H9 (cell line): ENCODE data around the gene CEBPE. TPM values are rescaled to one million over a fixed set of nuclear protein-coding genes. Genes with fewer than 3 reads are reported as not detected.

Experiments
- DNase-seq: peaks from one replicate; pipeline ENCODE4 v3.0.0-alpha.2; 2017
- H2AFZ ChIP-seq: one replicate; pipeline ENCODE4 v1.6.1; 2013; ENCODE audit warnings: mild to moderate bottlenecking, low read length, control low read depth, moderate library complexity
- H2AK5ac ChIP-seq: 2 replicates; pipeline ENCODE4 v1.6.1; 2013; ENCODE audit warnings: low read length, control low read depth, mixed read lengths; ENCODE audit not compliant: insufficient read length
- H2BK120ac ChIP-seq: one replicate; pipeline ENCODE4 v1.6.1; 2013; ENCODE audit warnings: low read depth, mild to moderate bottlenecking, low read length, control low read depth, inconsistent platforms; ENCODE audit not compliant: poor library complexity, severe bottlenecking
- H2BK12ac ChIP-seq: 2 replicates; pipeline ENCODE4 v1.6.1; 2013; ENCODE audit warnings: low read length, control low read depth, mixed read lengths, low read depth; ENCODE audit not compliant: insufficient read length
- H2BK15ac ChIP-seq: 2 replicates; pipeline ENCODE4 v1.6.1; 2013; ENCODE audit warnings: low read depth, low read length, control low read depth
- H2BK20ac ChIP-seq: one replicate; pipeline ENCODE4 v1.6.1; 2013; ENCODE audit warnings: low read depth, mild to moderate bottlenecking, low read length, control low read depth, inconsistent platforms; ENCODE audit not compliant: poor library complexity, severe bottlenecking
- H2BK5ac ChIP-seq: 2 replicates; pipeline ENCODE4 v1.6.1; 2013; ENCODE audit warnings: low read length, control low read depth, mixed read lengths; ENCODE audit not compliant: insufficient read length
- H3K14ac ChIP-seq: 2 replicates; pipeline ENCODE4 v1.6.1; 2013; ENCODE audit warnings: low read length, control low read depth; ENCODE audit not compliant: insufficient read depth
- H3K18ac ChIP-seq: 2 replicates; pipeline ENCODE4 v1.6.1; 2013; ENCODE audit warnings: low read depth, mild to moderate bottlenecking, mixed read lengths, low read length, control low read depth; ENCODE audit not compliant: insufficient read length
- H3K23ac ChIP-seq: 2 replicates; pipeline ENCODE4 v1.6.1; 2013; ENCODE audit warnings: low read length, control low read depth, mixed read lengths, low read depth; ENCODE audit not compliant: insufficient read length
- H3K23me2 ChIP-seq: 2 replicates; pipeline ENCODE4 v1.6.1; 2013; ENCODE audit warnings: low read depth, mild to moderate bottlenecking, mixed read lengths, low read length, control low read depth; ENCODE audit not compliant: insufficient read length, poor library complexity, severe bottlenecking
- H3K27ac ChIP-seq: 2 replicates; pipeline ENCODE4 v1.5.1; 2013; ENCODE audit warnings: low read length, control low read depth, mixed read lengths, low read depth; ENCODE audit not compliant: insufficient read length
- H3K27me3 ChIP-seq: 2 replicates; pipeline ENCODE4 v1.6.1; 2013; ENCODE audit warnings: low read length, control low read depth, inconsistent platforms; ENCODE audit not compliant: insufficient read depth
- H3K4ac ChIP-seq: 2 replicates; pipeline ENCODE4 v1.6.1; 2013; ENCODE audit warnings: low read depth, mild to moderate bottlenecking, control low read depth, inconsistent platforms, low read length, moderate library complexity
- H3K4me1 ChIP-seq: 2 replicates; pipeline ENCODE4 v1.6.1; 2013; ENCODE audit warnings: low read length, control low read depth, inconsistent platforms; ENCODE audit not compliant: insufficient read depth
- H3K4me2 ChIP-seq: 2 replicates; pipeline ENCODE4 v1.6.1; 2013; ENCODE audit warnings: low read length, control low read depth, mixed read lengths; ENCODE audit not compliant: insufficient read length, insufficient read depth
- H3K56ac ChIP-seq: 2 replicates; pipeline ENCODE4 v1.6.1; 2013; ENCODE audit warnings: low read depth, mild to moderate bottlenecking, mixed read lengths, low read length, control low read depth; ENCODE audit not compliant: insufficient read length
- H3K79me1 ChIP-seq: 2 replicates; pipeline ENCODE4 v1.6.1; 2013; ENCODE audit warnings: low read depth, mild to moderate bottlenecking, moderate library complexity, low read length, control low read depth, inconsistent platforms; ENCODE audit not compliant: insufficient read depth, poor library complexity, severe bottlenecking
- H3K79me2 ChIP-seq: 2 replicates; pipeline ENCODE4 v1.6.1; 2013; ENCODE audit warnings: low read length, control low read depth, inconsistent platforms; ENCODE audit not compliant: insufficient read depth
- H3K9ac ChIP-seq: 2 replicates; pipeline ENCODE4 v1.6.1; 2013; ENCODE audit warnings: low read length, control low read depth, mixed read lengths; ENCODE audit not compliant: insufficient read length; ENCODE audit errors: extremely low read depth
- H3K9me3 ChIP-seq: one replicate; pipeline ENCODE4 v1.6.1; 2013; ENCODE audit warnings: low read depth, low read length, inconsistent platforms; ENCODE audit not compliant: control insufficient read depth
- H3T11ph ChIP-seq: one replicate; pipeline ENCODE4 v1.6.1; 2013; ENCODE audit warnings: mild to moderate bottlenecking, low read length, control low read depth, inconsistent platforms
- H4K20me1 ChIP-seq: one replicate; pipeline ENCODE4 v1.6.1; 2013; ENCODE audit not compliant: control insufficient read depth, insufficient read length, insufficient read depth
- H4K5ac ChIP-seq: 2 replicates; pipeline ENCODE4 v1.6.1; 2013; ENCODE audit warnings: low read depth, mild to moderate bottlenecking, mixed read lengths, low read length, control low read depth; ENCODE audit not compliant: insufficient read length
- H4K8ac ChIP-seq: replicated peaks from 2 replicates; pipeline ENCODE4 v1.6.1; 2013; ENCODE audit warnings: low read length, control low read depth, mixed read lengths, low read depth; ENCODE audit not compliant: insufficient read length
- H4K91ac ChIP-seq: 2 replicates; pipeline ENCODE4 v1.6.1; 2013; ENCODE audit warnings: low read depth, mild to moderate bottlenecking, moderate library complexity, mixed read lengths, low read length, control low read depth; ENCODE audit not compliant: insufficient read length
- H3K27ac Mint-ChIP-seq, 3 experiments: 2 replicates in 2 of 3; 3 replicates in 1 of 3; pipeline ENCODE4 v1.8.0; 2020 to 2021; ENCODE audit warnings: mixed read lengths in 3 of 3, mild to moderate bottlenecking in 1 of 3, moderate library complexity in 1 of 3
- H3K27me3 Mint-ChIP-seq: 2 replicates; pipeline ENCODE4 v1.8.0; 2021; ENCODE audit warnings: low read depth, mild to moderate bottlenecking, moderate library complexity, mixed read lengths
- H3K36me3 Mint-ChIP-seq, 3 experiments: 2 replicates in 2 of 3; 3 replicates in 1 of 3; pipeline ENCODE4 v1.8.0; 2020 to 2021; ENCODE audit warnings: low read depth in 3 of 3, mixed read lengths in 3 of 3; ENCODE audit not compliant: insufficient read depth in 1 of 3
- H3K4me1 Mint-ChIP-seq, 2 experiments: 2 replicates each; pipeline ENCODE4 v1.8.0; 2020; ENCODE audit warnings: mixed read lengths in 2 of 2
- H3K4me3 Mint-ChIP-seq, 2 experiments: 2 replicates in 1 of 2; 3 replicates in 1 of 2; pipeline ENCODE4 v1.8.0; 2020 to 2021; ENCODE audit warnings: mild to moderate bottlenecking in 2 of 2, mixed read lengths in 2 of 2, moderate library complexity in 1 of 2
- H3K9me3 Mint-ChIP-seq, 2 experiments: 2 replicates in 1 of 2; 3 replicates in 1 of 2; pipeline ENCODE4 v1.8.0; 2020; ENCODE audit warnings: mild to moderate bottlenecking in 2 of 2, mixed read lengths in 2 of 2, moderate library complexity in 1 of 2
- whole genome bisulfite sequencing: extraction: QIAGEN DNeasy Blood & Tissue Kit; methylation state at CpG from one replicate; pipeline ENCODE4 v1.1.7; 2013; ENCODE audit warnings: missing lambda C conversion rate, low lambda C conversion rate, mixed read lengths; ENCODE audit not compliant: insufficient read length; ENCODE audit errors: extremely low coverage; 5-methylcytosine and 5-hydroxymethylcytosine counted together
- total RNA-seq: library from RNA; stranded (reverse); gene quantifications from 2 replicates; pipeline ENCODE4 v1.2.1, GENCODE V29; 2021
- TF ChIP-seq, protein P1 (sequence below): fragments of 200-600 bp; sonication (generic); conservative IDR thresholded peaks from 3 replicates; pipeline ENCODE4 v1.8.0; 2021; ENCODE audit warnings: antibody characterized with exemption, mild to moderate bottlenecking

CEBPE gene
- total RNA-seq, 1 experiment from 2014 or later = not detected

- Histone ChIP-seq H3T11ph (no peak overlapping the region), H3K4ac (no peak overlapping the region), H3K4me1 (peaks cover 2% of the 10 kb centered on the region; the same call in 1 of the 2 replicates), H3K27me3 (no peaks in the 10 kb centered on the region), H3K4me2 (no peak overlapping the region), H3K14ac (no peak overlapping the region), H4K91ac (no peak overlapping the region), H2BK12ac (no peak overlapping the region), H3K79me2 (no peaks in the 10 kb centered on the region), H2BK120ac (no peak overlapping the region), H4K20me1 (no peaks in the 10 kb centered on the region), H2BK5ac (no peak overlapping the region), H3K23ac (no peak overlapping the region), H4K5ac (no peak overlapping the region), H3K56ac (no peak overlapping the region), H3K9ac (no peak overlapping the region), H2AK5ac (no peak overlapping the region), H3K79me1 (no peaks in the 10 kb centered on the region), H2BK20ac (no peak overlapping the region), H3K9me3 (no peaks in the 10 kb centered on the region), H4K8ac (no peak overlapping the region), H2BK15ac (no peak overlapping the region), H3K27ac (no peak overlapping the region), H2AFZ (no peak overlapping the region), H3K23me2 (no peaks in the 10 kb centered on the region), H3K18ac (no peak overlapping the region)
- TF ChIP-seq, protein P1, sequence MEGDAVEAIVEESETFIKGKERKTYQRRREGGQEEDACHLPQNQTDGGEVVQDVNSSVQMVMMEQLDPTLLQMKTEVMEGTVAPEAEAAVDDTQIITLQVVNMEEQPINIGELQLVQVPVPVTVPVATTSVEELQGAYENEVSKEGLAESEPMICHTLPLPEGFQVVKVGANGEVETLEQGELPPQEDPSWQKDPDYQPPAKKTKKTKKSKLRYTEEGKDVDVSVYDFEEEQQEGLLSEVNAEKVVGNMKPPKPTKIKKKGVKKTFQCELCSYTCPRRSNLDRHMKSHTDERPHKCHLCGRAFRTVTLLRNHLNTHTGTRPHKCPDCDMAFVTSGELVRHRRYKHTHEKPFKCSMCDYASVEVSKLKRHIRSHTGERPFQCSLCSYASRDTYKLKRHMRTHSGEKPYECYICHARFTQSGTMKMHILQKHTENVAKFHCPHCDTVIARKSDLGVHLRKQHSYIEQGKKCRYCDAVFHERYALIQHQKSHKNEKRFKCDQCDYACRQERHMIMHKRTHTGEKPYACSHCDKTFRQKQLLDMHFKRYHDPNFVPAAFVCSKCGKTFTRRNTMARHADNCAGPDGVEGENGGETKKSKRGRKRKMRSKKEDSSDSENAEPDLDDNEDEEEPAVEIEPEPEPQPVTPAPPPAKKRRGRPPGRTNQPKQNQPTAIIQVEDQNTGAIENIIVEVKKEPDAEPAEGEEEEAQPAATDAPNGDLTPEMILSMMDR = no peak
- no CpG with 5 or more reads among the region's 4 CpGs for WGBS
- peaks cover 28% of the 10 kb centered on the region for H3K27me3 Mint-ChIP-seq
- peak overlapping the region in 1 of 2 experiments; percentile 41; a peak in 2 of 5 replicates for H3K4me3 Mint-ChIP-seq
- no peaks in the 10 kb centered on the region; a peak in 1 of 7 replicates for H3K36me3 Mint-ChIP-seq
- H3K9me3 Mint-ChIP-seq = no peaks in the 10 kb centered on the region
- no peak overlapping the region for H3K27ac Mint-ChIP-seq
- DNase-seq = no peak
- H3K4me1 Mint-ChIP-seq = peaks cover 27 to 33% of the 10 kb centered on the region in 2 experiments
Measured at GRCh38 chr14:23114669-23115038, 4.4 kb downstream of the CEBPE start.
